Endometrial microvascular endothelial cells (primary cell): ENCODE data around the gene FXYD5. TPM values are rescaled to one million over a fixed set of nuclear protein-coding genes. Genes with fewer than 3 reads are reported as not detected.
"Not testable (repeated sequence)": the region's sequence is repeated elsewhere in the genome, so short reads cannot be mapped to it uniquely, and the experiment has no call there.

Experiments
- in situ Hi-C: cut with HindIII; loops from 2 replicates; pipeline ENCODE4 v1.10.0; 2017; ENCODE audit warnings: low sequenced_read_pairs, low pct_unique_long_range_greater_than_20kb; ENCODE audit errors: inconsistent ontology term
- total RNA-seq: library from RNA; depleted of rRNA; stranded (reverse); fragments of >200 nt; gene quantifications from one replicate; pipeline ENCODE4 v1.2.3, GENCODE V29; 2015; ENCODE audit errors: inconsistent ontology term

Gene FXYD5
- total RNA-seq, 1 donor from 2014 or later, result 194 TPM

GRCh38 chr19:35150445-35150844, 4.1 kb upstream of the FXYD5 start:
- in situ Hi-C loops, result no loop called here

- in situ Hi-C loops, result no loop called here
Observed at GRCh38 chr19:35151273-35152065, 3.1 kb upstream of the FXYD5 start.

- in situ Hi-C loops, result not testable (repeated sequence)
Observed at GRCh38 chr19:35153129-35153522, 1.4 kb upstream of the FXYD5 start.

GRCh38 chr19:35153701-35154524, 622 bp upstream of the FXYD5 start:
- in situ Hi-C loops, result no loop called here

- in situ Hi-C loops, result no loop called here
Observed at GRCh38 chr19:35155441-35155840, 906 bp downstream of the FXYD5 start.

GRCh38 chr19:35155981-35156672, 1.6 kb downstream of the FXYD5 start:
- in situ Hi-C loops, result no loop called here

- in situ Hi-C loops, result no loop called here
Observed at GRCh38 chr19:35156673-35157014, 2.1 kb downstream of the FXYD5 start.

- in situ Hi-C loops, result no loop called here
Observed at GRCh38 chr19:35157431-35157830, 2.9 kb downstream of the FXYD5 start.

GRCh38 chr19:35159606-35160005, 5.1 kb downstream of the FXYD5 start:
- in situ Hi-C loops, result no loop called here

- in situ Hi-C loops, result no loop called here
Observed at GRCh38 chr19:35160629-35161433, 6.3 kb downstream of the FXYD5 start.

- in situ Hi-C loops, result no loop called here
Observed at GRCh38 chr19:35161434-35161743, 6.9 kb downstream of the FXYD5 start.

GRCh38 chr19:35162471-35163326, 8.2 kb downstream of the FXYD5 start:
- in situ Hi-C loops, result no loop called here

- in situ Hi-C loops, result no loop called here
Observed at GRCh38 chr19:35164418-35164817, 9.9 kb downstream of the FXYD5 start.

- in situ Hi-C loops, result no loop called here
Observed at GRCh38 chr19:35165200-35166058, 10.9 kb downstream of the FXYD5 start.

- in situ Hi-C loops, result no loop called here
Observed at GRCh38 chr19:35166100-35167063, 11.8 kb downstream of the FXYD5 start.
